Fibroblast of pulmonary artery (primary cell): ENCODE results near the gene LRRC25.
"Not testable (repeated sequence)": the region's sequence is repeated elsewhere in the genome, so short reads cannot be mapped to it uniquely, and the experiment has no call there.

Experiments
- DNase-seq: peaks from one replicate; pipeline ENCODE4 v3.0.0-alpha.2; 2010; ENCODE audit warnings: low read depth
- H3K4me3 ChIP-seq: replicated peaks from 2 replicates; pipeline ENCODE4 v1.5.1; 2011; ENCODE audit warnings: low read depth, mild to moderate bottlenecking, control low read depth, low read length, moderate library complexity
- CTCF ChIP-seq: IDR thresholded peaks from 2 replicates; pipeline ENCODE4 v1.5.1; 2011; ENCODE audit warnings: mild to moderate bottlenecking, control low read depth, low read length, inconsistent platforms; ENCODE audit errors: missing control alignments

Gene LRRC25

GRCh38 chr19:18353378-18354005, 43.9 kb downstream of the LRRC25 start:
- H3K4me3 ChIP-seq, result no peak overlapping the region
- DNase-seq, result no peak
- no peak for TF ChIP-seq CTCF

- no peak overlapping the region for H3K4me3 ChIP-seq
- TF ChIP-seq CTCF, result no peak
- no peak for DNase-seq
These were observed 45.9 kb downstream of the LRRC25 start for GRCh38 chr19:18351544-18351943.

DNA sequence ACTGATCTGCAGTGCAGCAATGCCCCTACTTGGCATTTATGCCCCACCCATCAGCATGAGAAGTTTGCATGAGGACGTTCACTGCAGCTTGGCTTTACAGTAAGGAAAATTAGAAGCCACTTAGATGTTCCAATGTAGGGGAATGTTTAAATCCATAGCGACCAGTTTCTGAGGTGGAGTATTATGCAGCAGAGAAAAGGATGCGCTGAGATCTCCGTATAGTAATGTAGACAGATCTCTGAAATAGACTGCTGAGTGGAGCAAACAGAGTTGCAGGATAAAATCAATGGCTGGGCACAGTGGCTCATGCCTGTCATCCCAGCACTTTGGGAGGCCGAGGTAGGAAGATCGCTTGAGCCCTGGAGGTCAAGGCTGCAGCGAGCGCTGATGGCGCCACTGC, 46.9 kb downstream of the LRRC25 start:
- DNase-seq, result no peak
- no peak for TF ChIP-seq CTCF
- H3K4me3 ChIP-seq, result no peak overlapping the region

- DNase-seq, result peak; percentile 73
- peak; percentile 92 for TF ChIP-seq CTCF
- no peak overlapping the region for H3K4me3 ChIP-seq
These were observed 47.8 kb downstream of the LRRC25 start for GRCh38 chr19:18349524-18350128.

DNA sequence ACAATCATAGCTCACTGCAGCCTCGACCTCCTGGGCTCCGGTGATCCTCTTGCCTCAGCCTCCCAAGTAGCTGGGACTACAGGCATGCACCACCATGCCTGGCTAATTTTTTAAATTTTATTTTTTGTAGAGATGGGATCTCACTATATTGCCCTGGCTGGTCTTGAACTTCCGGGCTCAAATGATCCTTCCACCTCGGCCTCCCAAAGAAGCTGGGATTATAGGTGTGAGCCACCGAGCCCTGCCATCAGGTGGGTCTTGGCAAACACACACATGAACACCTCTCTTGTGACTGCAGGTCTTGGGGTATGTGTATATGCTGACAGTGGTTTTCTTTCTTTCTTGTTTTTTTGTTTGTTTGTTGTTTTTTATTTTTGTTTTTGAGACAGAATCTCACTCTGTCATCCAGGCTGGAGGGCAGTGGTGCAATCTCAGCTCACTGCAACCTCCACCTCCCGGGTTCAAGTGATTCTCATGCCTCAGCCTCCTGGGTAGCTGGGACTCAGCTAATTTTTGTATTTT, 48.5 kb downstream of the LRRC25 start:
- DNase-seq, H3K4me3 ChIP-seq: not testable (repeated sequence)

GRCh38 chr19:18348171-18348570, 49.3 kb downstream of the LRRC25 start:
- DNase-seq, result no peak
- no peak for TF ChIP-seq CTCF
- H3K4me3 ChIP-seq, result no peak overlapping the region

DNA sequence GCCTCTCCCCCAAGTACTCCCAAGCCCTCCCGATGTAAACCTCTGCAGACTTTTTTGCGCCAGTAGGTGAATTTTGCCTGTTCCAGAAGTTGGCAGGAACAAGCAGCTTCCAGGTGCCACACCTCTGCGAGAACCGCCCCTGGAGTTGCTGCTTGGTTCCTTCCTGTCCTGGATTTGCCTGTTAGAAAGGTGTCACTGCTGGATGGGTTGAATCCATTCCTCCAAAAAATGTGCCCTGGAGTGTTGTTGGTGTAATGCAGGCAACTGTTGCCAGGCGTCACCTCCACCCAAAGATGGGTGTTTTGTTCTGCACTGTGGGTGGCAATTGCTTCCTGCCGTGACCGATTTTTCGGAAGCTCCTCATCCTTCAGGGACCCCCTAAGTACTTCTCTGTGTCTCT, 51.3 kb downstream of the LRRC25 start:
- DNase-seq, result no peak
- no peak for TF ChIP-seq CTCF
- no peak overlapping the region for H3K4me3 ChIP-seq
